Cardiac muscle cell (in vitro differentiated cells and primary cell): ENCODE results near the gene LOXL3. TPM values are rescaled to one million over a fixed set of nuclear protein-coding genes. Genes with fewer than 3 reads are reported as not detected.
"Not testable (repeated sequence)": the region's sequence is repeated elsewhere in the genome, so short reads cannot be mapped to it uniquely, and the experiment has no call there.

Source experiments
- DNase-seq, 2 donors: peaks; one replicate each; pipeline versions ENCODE4 v3.0.0 to v3.0.0-alpha.2; 2010 to 2017; ENCODE audit warnings: low read depth in 1 of 2, low spot score in 1 of 2
- H3K27ac ChIP-seq: fragments of 200-600 bp; sonication (generic); 2 replicates; pipeline ENCODE4 v1.5.1; 2016
- H3K27me3 ChIP-seq: fragments of 200-600 bp; sonication (generic); 2 replicates; pipeline ENCODE4 v1.6.0; 2016; ENCODE audit warnings: control low read depth
- H3K36me3 ChIP-seq: fragments of 200-600 bp; sonication (generic); 2 replicates; pipeline ENCODE4 v1.5.1; 2016; ENCODE audit warnings: control low read depth
- H3K4me1 ChIP-seq: fragments of 200-600 bp; sonication (generic); 2 replicates; pipeline ENCODE4 v1.8.1; 2017; ENCODE audit warnings: low read depth, mild to moderate bottlenecking, mixed run types
- H3K4me3 ChIP-seq: fragments of 200-600 bp; sonication (generic); 2 replicates; pipeline ENCODE4 v1.5.1; 2016; ENCODE audit warnings: mild to moderate bottlenecking
- H3K9me3 ChIP-seq: fragments of 200-600 bp; sonication (generic); 2 replicates; pipeline ENCODE4 v1.5.1; 2017; ENCODE audit warnings: low read depth, mild to moderate bottlenecking, control low read depth
- polyA plus RNA-seq: library from polyadenylated mRNA; unstranded; fragments of >200 nt; fragmentation: Nextera tagmentation; extraction: Ambion mirVana; gene quantifications from 2 replicates; pipeline ENCODE4 v1.2.1, GENCODE V29; 2016
- total RNA-seq: library from RNA; depleted of rRNA; stranded (reverse); fragments of >200 nt; gene quantifications from 2 replicates; pipeline ENCODE4 v1.2.3, GENCODE V29; 2016
- TF ChIP-seq, protein P1 (sequence below): IDR thresholded peaks from 2 replicates; pipeline ENCODE4 v1.5.1; 2012; ENCODE audit warnings: low read depth, mild to moderate bottlenecking, low read length

The LOXL3 gene
- total and polyA plus RNA-seq, 2 experiments from 2014 or later: 13.4 to 43.3 TPM

DNA sequence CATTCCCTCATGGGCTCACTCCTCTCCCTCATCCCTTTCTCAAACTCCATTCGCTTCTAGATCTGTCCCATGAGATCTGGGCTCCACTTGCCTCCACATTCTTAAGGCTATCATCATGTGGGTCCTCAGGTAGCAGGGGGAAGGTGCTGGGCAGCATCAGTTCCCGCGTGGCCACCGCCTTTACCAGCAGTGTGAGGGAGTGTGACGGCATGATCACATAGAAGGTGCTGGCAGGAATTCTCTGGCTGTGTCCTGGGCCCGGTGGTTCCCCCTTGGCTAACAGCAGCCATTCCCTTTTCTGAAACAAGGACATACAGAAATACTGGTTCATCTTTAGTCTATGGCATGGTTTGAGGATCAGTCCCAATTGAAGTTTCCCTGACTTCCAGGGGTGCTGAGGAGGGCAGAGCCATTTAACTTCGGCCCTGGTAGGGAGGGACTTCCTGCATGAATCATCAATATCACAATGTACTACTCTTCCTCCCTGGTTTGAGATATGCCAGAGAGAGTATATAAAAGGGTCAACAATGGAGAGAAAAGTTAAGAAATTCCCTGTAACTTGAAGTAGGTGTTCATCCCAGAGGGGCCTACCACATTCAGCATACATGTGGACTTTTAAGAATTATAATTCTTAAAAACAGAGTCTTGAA lies 8.5 kb upstream of the LOXL3 start:
- no peaks in the 10 kb centered on the region for H3K36me3 ChIP-seq
- TF ChIP-seq, protein P1, sequence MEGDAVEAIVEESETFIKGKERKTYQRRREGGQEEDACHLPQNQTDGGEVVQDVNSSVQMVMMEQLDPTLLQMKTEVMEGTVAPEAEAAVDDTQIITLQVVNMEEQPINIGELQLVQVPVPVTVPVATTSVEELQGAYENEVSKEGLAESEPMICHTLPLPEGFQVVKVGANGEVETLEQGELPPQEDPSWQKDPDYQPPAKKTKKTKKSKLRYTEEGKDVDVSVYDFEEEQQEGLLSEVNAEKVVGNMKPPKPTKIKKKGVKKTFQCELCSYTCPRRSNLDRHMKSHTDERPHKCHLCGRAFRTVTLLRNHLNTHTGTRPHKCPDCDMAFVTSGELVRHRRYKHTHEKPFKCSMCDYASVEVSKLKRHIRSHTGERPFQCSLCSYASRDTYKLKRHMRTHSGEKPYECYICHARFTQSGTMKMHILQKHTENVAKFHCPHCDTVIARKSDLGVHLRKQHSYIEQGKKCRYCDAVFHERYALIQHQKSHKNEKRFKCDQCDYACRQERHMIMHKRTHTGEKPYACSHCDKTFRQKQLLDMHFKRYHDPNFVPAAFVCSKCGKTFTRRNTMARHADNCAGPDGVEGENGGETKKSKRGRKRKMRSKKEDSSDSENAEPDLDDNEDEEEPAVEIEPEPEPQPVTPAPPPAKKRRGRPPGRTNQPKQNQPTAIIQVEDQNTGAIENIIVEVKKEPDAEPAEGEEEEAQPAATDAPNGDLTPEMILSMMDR: no peak
- no peak overlapping the region for H3K27ac ChIP-seq
- H3K4me1 ChIP-seq: no peaks in the 10 kb centered on the region
- peaks cover 57% of the 10 kb centered on the region for H3K27me3 ChIP-seq
- no peak overlapping the region for H3K4me3 ChIP-seq
- no peak for DNase-seq
- H3K9me3 ChIP-seq: no peaks in the 10 kb centered on the region

DNA sequence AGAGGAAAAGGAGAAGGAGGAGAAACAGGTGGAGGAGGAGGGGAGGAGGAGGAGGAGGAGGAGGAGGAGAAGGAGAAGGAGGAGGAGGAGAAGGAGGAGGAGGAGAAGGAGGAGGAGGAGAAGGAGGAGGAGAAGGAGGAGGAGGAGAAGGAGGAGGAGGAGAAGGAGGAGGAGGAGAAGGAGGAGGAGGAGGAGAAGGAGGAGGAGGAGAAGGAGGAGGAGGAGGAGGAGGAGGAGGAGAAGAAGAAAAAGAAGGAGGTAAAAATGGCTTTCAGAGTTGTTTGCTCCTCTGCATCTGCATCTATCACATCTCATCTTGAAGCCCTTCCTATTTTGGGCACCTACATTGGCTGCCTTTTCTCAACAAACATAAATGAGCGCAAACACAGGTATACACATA lies 7.3 kb upstream of the LOXL3 start:
- not testable (repeated sequence) for H3K4me1 ChIP-seq, H3K4me3 ChIP-seq, H3K36me3 ChIP-seq, H3K9me3 ChIP-seq, DNase-seq, H3K27ac ChIP-seq
- peaks cover 49% of the 10 kb centered on the region for H3K27me3 ChIP-seq

DNA sequence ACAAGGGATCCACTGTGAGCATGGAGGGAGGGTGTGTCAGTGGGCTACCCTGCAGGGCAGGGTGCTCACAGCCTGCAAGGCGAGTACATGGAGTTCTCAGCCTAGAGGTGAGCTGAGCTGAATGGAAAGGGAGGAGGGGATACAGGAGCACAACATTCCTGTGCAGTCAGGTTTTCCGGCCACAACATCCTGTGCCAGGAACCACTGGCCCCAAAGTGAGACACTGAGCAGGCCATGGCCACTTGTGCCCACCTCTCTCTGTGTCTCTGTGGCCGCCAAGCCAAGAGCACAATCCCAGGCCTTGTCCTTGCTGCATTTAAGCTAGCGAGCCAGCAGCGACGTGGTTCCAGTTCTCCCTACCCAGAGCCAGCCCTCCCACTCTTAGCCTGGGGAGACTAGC lies 6.8 kb upstream of the LOXL3 start:
- H3K4me3 ChIP-seq: no peak overlapping the region
- H3K27ac ChIP-seq: no peak overlapping the region
- H3K9me3 ChIP-seq: no peaks in the 10 kb centered on the region
- no peaks in the 10 kb centered on the region for H3K36me3 ChIP-seq
- peaks cover 48% of the 10 kb centered on the region for H3K27me3 ChIP-seq
- H3K4me1 ChIP-seq: no peaks in the 10 kb centered on the region
- TF ChIP-seq, protein P1: no peak
- no peak for DNase-seq

DNA sequence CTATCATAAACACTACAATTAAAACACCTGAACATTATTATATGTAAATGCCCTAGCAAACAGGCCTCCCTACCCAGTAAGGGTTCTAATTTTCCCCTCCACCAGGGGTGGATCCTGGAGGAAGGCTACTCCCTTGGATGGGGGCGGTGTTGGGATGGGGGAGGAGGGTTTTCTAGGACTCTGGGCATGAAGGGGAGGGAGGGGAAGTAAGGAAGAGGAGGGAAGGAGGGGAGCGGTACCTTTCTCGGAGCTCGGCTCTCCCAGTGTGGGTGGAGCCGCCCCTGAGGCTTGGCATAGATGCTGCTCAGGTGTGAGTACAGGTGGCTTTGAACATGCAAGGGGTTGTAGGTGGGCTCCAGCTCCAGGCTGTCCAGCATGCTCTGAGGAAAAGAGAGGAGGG lies 6.2 kb upstream of the LOXL3 start:
- Histone ChIP-seq H3K36me3 (no peaks in the 10 kb centered on the region), H3K27me3 (peaks cover 51% of the 10 kb centered on the region), H3K27ac (no peak overlapping the region), H3K4me3 (no peak overlapping the region), H3K4me1 (no peaks in the 10 kb centered on the region), H3K9me3 (no peaks in the 10 kb centered on the region)
- no peak for DNase-seq
- TF ChIP-seq, protein P1: no peak

DNA sequence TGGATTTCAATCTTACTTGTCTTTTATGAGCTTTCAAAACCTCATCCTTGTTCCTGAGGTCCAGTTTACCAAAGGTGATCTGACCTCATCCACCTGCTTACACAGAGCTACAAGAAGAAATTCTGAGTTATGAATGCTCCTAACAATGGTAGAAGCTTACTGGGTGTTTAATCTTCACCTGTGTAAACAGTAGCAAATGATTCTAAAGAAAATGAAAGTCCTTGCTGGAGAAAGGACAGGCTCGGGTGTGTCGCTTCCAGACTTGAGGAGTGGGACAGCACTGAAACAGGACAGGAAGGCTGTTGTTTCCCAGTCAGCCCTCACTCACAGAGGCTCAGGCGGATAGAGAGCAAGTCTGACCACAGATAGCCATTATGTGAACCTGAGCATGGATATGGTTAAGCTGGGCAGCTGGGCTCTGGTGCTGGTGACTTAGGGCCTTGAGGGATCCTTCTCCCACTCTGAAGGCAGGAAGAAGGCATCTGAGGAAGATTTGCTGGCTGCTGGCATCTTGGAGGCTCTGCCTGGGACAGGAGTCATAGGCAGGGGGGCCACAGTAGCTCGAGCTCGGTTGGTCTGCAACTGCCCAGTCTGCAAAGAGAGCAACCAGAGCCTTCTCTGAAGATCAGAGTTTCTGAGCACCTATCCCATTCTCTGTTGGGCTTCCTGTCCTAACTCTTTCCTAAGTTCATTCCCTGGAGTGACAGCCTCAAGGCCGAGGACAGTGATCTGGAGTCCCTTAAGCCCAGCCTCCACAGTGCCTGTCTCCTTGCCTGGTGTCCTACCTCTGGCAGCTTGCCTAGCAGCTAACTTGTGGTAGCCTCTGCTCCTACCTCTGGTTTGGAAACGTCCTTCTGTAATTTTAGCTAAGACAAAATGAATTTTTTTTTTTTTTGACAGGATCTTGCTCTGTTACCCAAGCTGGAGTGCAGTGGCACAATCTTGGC lies 4.8 kb upstream of the LOXL3 start:
- H3K4me1 ChIP-seq: no peaks in the 10 kb centered on the region
- TF ChIP-seq, protein P1: no peak
- no peak overlapping the region for H3K27ac ChIP-seq
- H3K27me3 ChIP-seq: peaks cover 40% of the 10 kb centered on the region
- no peak for DNase-seq
- H3K36me3 ChIP-seq: no peaks in the 10 kb centered on the region
- no peak overlapping the region for H3K4me3 ChIP-seq
- no peaks in the 10 kb centered on the region for H3K9me3 ChIP-seq

DNA sequence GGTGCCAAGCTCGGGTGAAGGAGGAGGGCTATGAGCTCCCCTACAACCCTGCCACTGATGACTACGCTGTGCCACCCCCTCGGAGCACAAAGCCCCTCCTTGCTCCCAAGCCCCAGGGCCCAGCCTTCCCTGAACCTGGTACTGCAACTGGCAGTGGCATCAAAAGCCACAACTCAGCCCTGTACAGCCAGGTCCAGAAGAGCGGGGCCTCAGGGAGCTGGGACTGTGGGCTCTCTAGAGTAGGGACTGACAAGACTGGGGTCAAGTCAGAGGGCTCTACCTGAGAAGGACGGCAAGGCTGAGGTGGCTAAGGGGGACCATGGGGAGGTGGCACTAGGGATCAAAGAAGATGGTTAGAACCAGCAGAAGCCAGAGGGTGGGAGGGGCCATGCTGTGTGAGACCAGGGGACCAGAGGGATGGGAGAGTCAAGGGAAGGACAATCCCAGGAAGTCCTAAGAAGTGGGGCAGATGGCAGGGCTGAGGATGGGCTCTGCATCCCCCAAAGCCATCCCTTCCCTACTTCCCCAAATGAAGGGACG lies 3.2 kb upstream of the LOXL3 start:
- Histone ChIP-seq H3K36me3 (no peaks in the 10 kb centered on the region), H3K4me3 (no peak overlapping the region), H3K27ac (no peak overlapping the region), H3K9me3 (no peaks in the 10 kb centered on the region), H3K27me3 (peaks cover 30% of the 10 kb centered on the region), H3K4me1 (peaks cover 8% of the 10 kb centered on the region)
- TF ChIP-seq, protein P1: no peak
- no peak for DNase-seq
